ENCODE data around the gene LRMDA. TPM values are rescaled to one million over a fixed set of nuclear protein-coding genes. Genes with fewer than 3 reads are reported as not detected.

The LRMDA gene
- total and polyA plus RNA-seq, 2 of the 8 experiments (the other 6 are each of a cell fraction or from before 2014, with no cell fraction given): 0.86 to 2.8 TPM

- TF ChIP-seq, protein P1, sequence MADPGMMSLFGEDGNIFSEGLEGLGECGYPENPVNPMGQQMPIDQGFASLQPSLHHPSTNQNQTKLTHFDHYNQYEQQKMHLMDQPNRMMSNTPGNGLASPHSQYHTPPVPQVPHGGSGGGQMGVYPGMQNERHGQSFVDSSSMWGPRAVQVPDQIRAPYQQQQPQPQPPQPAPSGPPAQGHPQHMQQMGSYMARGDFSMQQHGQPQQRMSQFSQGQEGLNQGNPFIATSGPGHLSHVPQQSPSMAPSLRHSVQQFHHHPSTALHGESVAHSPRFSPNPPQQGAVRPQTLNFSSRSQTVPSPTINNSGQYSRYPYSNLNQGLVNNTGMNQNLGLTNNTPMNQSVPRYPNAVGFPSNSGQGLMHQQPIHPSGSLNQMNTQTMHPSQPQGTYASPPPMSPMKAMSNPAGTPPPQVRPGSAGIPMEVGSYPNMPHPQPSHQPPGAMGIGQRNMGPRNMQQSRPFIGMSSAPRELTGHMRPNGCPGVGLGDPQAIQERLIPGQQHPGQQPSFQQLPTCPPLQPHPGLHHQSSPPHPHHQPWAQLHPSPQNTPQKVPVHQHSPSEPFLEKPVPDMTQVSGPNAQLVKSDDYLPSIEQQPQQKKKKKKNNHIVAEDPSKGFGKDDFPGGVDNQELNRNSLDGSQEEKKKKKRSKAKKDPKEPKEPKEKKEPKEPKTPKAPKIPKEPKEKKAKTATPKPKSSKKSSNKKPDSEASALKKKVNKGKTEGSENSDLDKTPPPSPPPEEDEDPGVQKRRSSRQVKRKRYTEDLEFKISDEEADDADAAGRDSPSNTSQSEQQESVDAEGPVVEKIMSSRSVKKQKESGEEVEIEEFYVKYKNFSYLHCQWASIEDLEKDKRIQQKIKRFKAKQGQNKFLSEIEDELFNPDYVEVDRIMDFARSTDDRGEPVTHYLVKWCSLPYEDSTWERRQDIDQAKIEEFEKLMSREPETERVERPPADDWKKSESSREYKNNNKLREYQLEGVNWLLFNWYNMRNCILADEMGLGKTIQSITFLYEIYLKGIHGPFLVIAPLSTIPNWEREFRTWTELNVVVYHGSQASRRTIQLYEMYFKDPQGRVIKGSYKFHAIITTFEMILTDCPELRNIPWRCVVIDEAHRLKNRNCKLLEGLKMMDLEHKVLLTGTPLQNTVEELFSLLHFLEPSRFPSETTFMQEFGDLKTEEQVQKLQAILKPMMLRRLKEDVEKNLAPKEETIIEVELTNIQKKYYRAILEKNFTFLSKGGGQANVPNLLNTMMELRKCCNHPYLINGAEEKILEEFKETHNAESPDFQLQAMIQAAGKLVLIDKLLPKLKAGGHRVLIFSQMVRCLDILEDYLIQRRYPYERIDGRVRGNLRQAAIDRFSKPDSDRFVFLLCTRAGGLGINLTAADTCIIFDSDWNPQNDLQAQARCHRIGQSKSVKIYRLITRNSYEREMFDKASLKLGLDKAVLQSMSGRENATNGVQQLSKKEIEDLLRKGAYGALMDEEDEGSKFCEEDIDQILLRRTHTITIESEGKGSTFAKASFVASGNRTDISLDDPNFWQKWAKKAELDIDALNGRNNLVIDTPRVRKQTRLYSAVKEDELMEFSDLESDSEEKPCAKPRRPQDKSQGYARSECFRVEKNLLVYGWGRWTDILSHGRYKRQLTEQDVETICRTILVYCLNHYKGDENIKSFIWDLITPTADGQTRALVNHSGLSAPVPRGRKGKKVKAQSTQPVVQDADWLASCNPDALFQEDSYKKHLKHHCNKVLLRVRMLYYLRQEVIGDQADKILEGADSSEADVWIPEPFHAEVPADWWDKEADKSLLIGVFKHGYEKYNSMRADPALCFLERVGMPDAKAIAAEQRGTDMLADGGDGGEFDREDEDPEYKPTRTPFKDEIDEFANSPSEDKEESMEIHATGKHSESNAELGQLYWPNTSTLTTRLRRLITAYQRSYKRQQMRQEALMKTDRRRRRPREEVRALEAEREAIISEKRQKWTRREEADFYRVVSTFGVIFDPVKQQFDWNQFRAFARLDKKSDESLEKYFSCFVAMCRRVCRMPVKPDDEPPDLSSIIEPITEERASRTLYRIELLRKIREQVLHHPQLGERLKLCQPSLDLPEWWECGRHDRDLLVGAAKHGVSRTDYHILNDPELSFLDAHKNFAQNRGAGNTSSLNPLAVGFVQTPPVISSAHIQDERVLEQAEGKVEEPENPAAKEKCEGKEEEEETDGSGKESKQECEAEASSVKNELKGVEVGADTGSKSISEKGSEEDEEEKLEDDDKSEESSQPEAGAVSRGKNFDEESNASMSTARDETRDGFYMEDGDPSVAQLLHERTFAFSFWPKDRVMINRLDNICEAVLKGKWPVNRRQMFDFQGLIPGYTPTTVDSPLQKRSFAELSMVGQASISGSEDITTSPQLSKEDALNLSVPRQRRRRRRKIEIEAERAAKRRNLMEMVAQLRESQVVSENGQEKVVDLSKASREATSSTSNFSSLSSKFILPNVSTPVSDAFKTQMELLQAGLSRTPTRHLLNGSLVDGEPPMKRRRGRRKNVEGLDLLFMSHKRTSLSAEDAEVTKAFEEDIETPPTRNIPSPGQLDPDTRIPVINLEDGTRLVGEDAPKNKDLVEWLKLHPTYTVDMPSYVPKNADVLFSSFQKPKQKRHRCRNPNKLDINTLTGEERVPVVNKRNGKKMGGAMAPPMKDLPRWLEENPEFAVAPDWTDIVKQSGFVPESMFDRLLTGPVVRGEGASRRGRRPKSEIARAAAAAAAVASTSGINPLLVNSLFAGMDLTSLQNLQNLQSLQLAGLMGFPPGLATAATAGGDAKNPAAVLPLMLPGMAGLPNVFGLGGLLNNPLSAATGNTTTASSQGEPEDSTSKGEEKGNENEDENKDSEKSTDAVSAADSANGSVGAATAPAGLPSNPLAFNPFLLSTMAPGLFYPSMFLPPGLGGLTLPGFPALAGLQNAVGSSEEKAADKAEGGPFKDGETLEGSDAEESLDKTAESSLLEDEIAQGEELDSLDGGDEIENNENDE (IDR thresholded peaks at IDR 0.05; ENCODE audit: insufficient replicate concordance, low read length): no peak
- TF ChIP-seq CTBP2 (IDR thresholded peaks at IDR 0.05; ENCODE audit: borderline replicate concordance, insufficient read depth, insufficient read length, low read length) (no peak), CBX5 (IDR thresholded peaks at IDR 0.05; ENCODE audit: low read depth, low read length) (no peak), HDAC6 (IDR thresholded peaks at IDR 0.05; ENCODE audit: low read depth, low read length) (no peak), JUND (IDR thresholded peaks at IDR 0.05; ENCODE audit: low read length) (no peak)
Observed at GRCh38 chr10:75619635-75620034, 188.2 kb downstream of the LRMDA start (continued).
